ENCODE results near the gene JAM3. TPM values are rescaled to one million over a fixed set of nuclear protein-coding genes. Genes with fewer than 3 reads are reported as not detected.

JAM3 gene
- 113 TPM for total RNA-seq

- DNase-seq, result peak; percentile 98
Measured at GRCh38 chr11:134068829-134069425, at the start of gene JAM3. Gene JAM3 (plus strand): TSS chr11:134069072. CDS start chr11:134069084, 12 bp downstream.

DNA sequence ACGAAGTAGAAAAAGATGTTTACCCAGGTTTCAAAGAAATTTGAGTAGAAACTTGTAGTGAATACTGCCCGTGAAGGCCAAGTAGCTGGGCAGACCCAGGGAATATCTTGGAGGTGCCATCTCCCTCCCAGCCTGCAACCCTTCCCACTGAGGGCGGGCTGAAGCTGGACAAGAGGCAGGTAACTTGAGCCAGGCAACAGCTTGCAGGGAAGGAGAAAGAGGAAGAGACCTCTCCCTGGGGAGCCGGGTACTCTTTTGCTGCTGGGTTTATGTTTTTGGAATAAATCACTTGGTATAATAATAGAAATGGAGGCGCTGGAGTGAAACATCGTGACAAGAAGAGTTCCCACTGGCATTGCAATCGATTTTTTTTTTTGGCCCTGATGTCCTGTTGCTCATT is 49.4 kb upstream of the JAM3 start:
- no peak for DNase-seq

GRCh38 chr11:134020598-134020997 is 48.3 kb upstream of the JAM3 start:
- no peak for DNase-seq

DNA sequence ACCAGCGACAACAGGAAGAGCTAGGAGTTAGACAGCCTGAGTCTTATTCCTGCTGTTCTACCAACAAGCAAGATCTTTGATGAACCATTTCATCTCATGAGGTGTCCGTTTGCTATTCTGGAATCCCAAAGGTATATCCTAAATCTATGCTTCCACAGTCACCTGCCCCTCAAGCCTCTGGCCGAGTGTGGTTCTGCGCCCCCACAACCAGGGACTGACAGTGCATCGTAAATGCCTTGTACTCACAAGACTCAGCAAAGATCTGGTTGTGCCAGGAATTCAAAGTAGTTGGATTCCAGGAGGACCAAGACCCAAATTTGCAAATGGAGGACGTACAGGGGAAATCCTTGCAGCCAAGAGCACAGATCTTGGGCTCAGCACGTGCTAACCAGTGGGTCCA is 47.5 kb upstream of the JAM3 start:
- DNase-seq, result no peak

DNA sequence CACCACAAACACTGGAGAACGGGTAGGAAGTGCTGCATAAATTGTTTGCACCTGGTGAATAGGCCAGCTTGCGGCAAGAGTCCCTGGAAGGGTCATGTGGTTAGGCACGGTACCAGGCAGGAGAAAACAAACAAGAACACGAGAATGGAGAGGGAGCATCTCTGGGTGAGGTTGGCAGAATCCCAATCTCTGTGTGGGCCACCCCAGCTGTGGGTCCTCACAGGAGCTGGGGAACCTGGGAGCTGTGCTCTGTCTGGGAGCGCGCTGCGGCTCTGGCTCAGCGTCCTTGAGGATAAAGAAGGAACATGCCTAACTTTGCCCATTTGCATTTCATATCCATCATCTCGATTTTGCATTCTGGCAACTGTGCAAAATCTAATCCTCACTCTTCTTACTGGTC is 46.1 kb upstream of the JAM3 start:
- DNase-seq, result no peak

GRCh38 chr11:134024420-134025081 is 44.3 kb upstream of the JAM3 start:
- DNase-seq, result no peak

- no peak for DNase-seq
Measured at GRCh38 chr11:134025082-134025429, 43.8 kb upstream of the JAM3 start.

GRCh38 chr11:134026655-134027343 is 42.1 kb upstream of the JAM3 start:
- DNase-seq, result no peak

GRCh38 chr11:134027671-134028070 is 41.2 kb upstream of the JAM3 start:
- no peak for DNase-seq

GRCh38 chr11:134028368-134028920 is 40.4 kb upstream of the JAM3 start:
- no peak for DNase-seq

- DNase-seq, result no peak
Measured at GRCh38 chr11:134030853-134031252, 38.0 kb upstream of the JAM3 start.

DNA sequence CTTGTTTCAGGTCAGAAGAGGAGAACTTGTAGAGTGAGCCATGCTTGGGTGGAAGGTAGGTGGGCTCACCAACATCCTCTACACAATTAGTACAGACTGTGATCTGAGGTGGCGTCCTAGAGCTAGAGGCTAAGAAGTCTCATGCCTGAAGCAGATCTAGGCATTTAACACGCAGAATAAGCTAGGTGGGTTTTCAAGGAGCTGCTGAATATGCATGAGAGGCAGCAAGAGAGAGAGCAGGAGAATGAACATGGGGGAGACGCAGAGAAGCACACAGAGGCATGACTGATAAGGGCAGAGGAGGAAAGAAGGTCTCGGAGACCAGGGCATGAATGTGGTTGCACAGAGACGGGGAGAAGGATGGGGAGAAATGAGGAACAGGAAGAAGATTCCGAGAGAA is 36.8 kb upstream of the JAM3 start:
- DNase-seq, result no peak

DNA sequence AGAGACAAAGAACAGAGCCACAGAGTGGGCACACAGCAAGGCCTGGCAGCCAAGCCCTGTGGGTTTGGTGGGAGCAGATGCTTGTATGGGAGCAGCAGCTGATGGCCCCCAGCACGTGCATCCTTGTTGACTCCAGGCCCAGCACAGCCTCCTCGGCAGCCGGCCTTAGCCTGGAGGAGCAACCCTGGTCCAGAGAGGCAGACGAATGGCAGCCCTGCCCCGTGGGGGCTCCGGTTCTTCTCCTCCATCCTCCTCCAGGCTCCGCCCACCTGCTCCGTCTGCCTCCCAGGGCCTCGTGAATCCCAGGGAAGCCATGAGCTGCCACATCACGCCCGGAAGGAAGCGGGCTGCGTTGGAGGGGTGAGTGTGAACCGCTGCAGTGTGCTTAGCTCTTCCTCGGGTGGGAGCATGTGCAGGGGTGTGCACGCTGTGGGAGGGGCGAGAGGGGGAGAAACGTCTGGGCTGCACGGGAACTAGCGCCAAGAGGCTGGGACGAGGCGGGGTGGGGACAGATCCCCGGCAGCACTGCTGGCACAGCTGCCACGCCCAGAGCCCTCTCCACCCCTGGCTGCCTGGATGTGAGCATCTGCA is 36.3 kb upstream of the JAM3 start:
- peak; percentile 70 for DNase-seq

DNA sequence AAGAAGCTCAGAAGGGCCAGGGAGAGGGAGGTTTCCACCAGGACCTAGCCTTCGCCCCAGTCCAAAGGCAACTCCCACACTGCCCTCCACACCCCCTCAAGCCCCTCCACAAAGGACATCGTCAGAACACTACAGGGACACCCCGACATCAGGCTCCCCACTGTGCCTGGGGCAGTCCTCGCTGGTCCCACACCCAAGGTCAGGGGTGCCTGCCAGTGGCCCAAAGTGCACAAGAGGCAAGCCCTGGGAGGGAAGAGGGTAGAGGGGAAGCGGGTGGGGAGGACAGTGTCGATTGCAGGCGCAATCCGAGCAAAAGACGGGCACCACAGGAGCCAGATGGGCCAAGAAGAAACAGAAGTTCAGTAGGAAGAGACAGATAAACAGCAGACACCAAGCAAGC is 35.6 kb upstream of the JAM3 start:
- DNase-seq, result no peak

GRCh38 chr11:134033696-134034491 is 35.0 kb upstream of the JAM3 start:
- DNase-seq, result peak; percentile 96

DNA sequence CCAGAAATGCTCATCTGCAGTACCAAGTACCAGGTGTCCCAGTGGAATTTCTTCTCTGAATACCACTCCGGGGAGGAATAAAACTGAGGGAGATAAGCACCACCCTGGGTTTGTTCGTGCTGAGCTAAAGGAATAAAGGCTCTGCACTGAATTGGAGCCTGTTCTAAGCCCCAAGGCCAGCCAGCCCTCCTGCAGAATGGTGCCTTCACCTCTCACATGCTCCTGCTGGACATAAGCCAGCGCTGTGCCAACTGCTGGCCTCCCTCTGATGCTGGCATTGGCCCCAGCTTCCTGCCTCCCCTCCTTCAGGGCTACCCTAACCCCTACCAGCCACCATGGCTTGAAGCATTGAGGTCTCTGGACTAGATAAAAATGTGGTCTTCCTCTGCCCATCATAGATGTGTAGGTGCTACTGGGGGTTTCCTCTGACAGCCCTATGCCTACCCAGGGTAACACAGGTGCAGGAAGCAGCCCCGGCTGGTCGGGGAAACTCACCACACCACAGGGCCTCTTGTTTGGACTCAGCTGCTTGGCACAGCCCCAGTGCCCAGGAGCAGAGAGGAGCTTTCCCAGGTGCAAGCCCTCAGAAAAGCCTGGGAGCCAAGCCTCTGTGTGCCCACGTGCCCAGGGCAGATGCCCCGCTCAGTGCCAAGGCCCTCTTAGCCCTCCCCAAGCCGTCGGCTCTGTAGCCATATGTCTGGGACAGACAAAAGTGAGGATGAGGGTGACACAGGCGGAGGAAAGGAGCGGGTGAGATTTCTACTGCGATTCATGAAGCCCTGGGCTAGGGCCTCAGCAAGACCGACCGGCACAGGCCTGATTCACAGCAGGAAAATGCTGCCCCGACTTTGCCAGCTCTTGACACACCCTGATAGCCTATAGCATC is 34.1 kb upstream of the JAM3 start:
- no peak for DNase-seq

DNA sequence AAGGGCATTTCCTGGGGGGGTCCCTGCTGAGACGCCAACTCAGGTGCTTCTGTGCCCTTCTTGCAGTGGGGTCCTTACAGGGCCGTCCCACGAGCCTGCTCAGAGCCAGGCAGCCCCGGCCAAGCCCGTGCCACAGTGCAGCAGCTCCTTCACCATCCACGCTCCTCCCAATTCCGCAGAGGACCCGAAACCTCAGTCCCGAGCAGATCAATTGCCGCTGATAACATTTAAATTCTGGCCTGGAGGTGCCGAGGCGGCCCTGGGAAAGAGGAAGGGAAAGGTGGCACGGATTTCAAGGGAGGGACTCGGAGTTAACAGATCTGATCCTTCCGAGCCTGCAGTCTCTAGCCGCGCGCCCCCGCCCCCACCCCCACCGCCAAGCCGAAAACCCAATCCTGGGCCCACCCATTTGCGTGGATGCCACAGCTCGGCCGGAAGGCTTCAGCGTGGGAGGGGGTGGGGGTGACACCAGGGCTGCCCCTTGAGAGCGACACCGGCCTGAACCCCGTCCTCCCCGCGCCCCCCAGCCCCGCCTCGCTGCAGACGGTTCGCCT is 32.3 kb upstream of the JAM3 start:
- DNase-seq, result no peak

GRCh38 chr11:134037046-134037908 is 31.6 kb upstream of the JAM3 start:
- peak; percentile 90 for DNase-seq

GRCh38 chr11:134038897-134039470 is 29.9 kb upstream of the JAM3 start:
- DNase-seq, result peak; percentile 80

Data from tongue (tissue), 2 donors.